Muscle layer of colon (tissue), 2 donors: Measurements from ENCODE around the gene MMAA.
"Not testable (repeated sequence)": the region's sequence is repeated elsewhere in the genome, so short reads cannot be mapped to it uniquely, and the experiment has no call there.

Experiments used
- H3K27ac ChIP-seq: one replicate; pipeline ENCODE4 v1.7.0; 2013; ENCODE audit warnings: low read depth, mild to moderate bottlenecking, low read length, moderate library complexity
- H3K27me3 ChIP-seq, 2 donors: one replicate each; pipeline ENCODE4 v1.7.0; 2013; ENCODE audit warnings: low read length in 2 of 2, mild to moderate bottlenecking in 2 of 2; ENCODE audit not compliant: insufficient read depth in 2 of 2, control insufficient read depth in 1 of 2
- H3K36me3 ChIP-seq: one replicate; pipeline ENCODE4 v1.7.0; 2013; ENCODE audit warnings: mild to moderate bottlenecking, low read length; ENCODE audit not compliant: insufficient read depth
- H3K4me1 ChIP-seq: one replicate; pipeline ENCODE4 v1.7.0; 2013; ENCODE audit warnings: mild to moderate bottlenecking, low read length; ENCODE audit not compliant: insufficient read depth
- H3K4me3 ChIP-seq, 2 donors: one replicate each; pipeline ENCODE4 v1.7.0; 2013; ENCODE audit warnings: low read length in 2 of 2, low read depth in 1 of 2, mild to moderate bottlenecking in 1 of 2, moderate library complexity in 1 of 2
- H3K9ac ChIP-seq: one replicate; pipeline ENCODE4 v1.7.0; 2013; ENCODE audit warnings: low read length
- H3K9me3 ChIP-seq: one replicate; pipeline ENCODE4 v1.7.0; 2013; ENCODE audit warnings: mild to moderate bottlenecking, low read length
- donor health status: abdominal sarcoma.
- donor health status: Adenocarcinoma of cecum.

Gene MMAA

GRCh38 chr4:145640236-145640635 is 21.1 kb downstream of the MMAA start:
- H3K27me3 ChIP-seq, H3K9ac ChIP-seq, H3K9me3 ChIP-seq, H3K4me1 ChIP-seq, H3K4me3 ChIP-seq, H3K36me3 ChIP-seq, H3K27ac ChIP-seq: not testable (repeated sequence)

GRCh38 chr4:145643295-145643694 is 24.1 kb downstream of the MMAA start:
- H3K4me3 ChIP-seq, result no peak overlapping the region
- H3K4me1 ChIP-seq, result no peaks in the 10 kb centered on the region
- no peaks in the 10 kb centered on the region for H3K27me3 ChIP-seq
- H3K9ac ChIP-seq, result no peak overlapping the region
- H3K9me3 ChIP-seq, result no peaks in the 10 kb centered on the region
- no peak overlapping the region for H3K27ac ChIP-seq
- H3K36me3 ChIP-seq, result peaks cover 7% of the 10 kb centered on the region

DNA sequence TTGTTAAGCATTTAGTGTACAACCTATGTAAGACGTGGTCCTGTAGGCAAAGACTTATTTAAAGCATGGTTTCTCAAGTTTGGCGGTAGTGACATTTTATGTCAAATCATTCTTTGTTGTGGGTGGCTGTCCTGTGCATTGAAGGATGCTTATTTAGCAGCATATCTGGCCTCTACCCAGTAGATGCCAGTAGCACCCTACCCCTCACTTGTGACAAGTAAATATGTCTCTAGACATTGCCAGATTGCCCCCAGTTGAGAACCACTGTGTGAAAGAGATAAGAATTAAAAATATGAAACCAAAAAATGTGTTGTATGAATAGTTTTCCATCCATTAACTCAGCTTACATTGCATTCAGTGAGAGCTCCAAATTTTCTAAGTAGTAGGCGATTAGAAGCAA is 25.5 kb downstream of the MMAA start:
- no peak overlapping the region for H3K4me3 ChIP-seq
- no peak overlapping the region for H3K27ac ChIP-seq
- no peak overlapping the region for H3K9ac ChIP-seq
- no peaks in the 10 kb centered on the region for H3K9me3 ChIP-seq
- H3K4me1 ChIP-seq, result no peaks in the 10 kb centered on the region
- no peaks in the 10 kb centered on the region for H3K36me3 ChIP-seq
- no peaks in the 10 kb centered on the region for H3K27me3 ChIP-seq

DNA sequence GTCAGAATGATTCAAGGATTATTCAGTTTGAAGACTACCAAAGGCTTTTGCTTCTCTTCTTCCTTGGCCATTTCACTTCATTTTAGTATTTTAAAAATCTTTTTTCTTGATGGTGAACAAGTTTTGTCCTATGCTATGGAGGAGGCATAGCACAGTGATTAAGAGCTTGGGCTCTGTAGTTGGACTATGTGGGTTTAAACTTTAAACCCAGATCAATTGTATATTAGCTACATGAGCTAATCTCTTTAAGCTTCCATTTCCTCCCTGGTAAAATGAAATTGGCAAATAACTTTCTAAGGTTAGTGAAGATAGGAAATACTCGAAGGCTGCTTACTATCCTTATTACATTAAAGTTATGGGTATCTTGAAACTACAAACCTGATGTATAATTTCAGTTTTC is 37.0 kb downstream of the MMAA start:
- no peaks in the 10 kb centered on the region for H3K9me3 ChIP-seq
- H3K36me3 ChIP-seq, result peaks cover 15% of the 10 kb centered on the region
- H3K4me3 ChIP-seq, result no peak overlapping the region
- H3K4me1 ChIP-seq, result no peaks in the 10 kb centered on the region
- no peaks in the 10 kb centered on the region for H3K27me3 ChIP-seq
- H3K9ac ChIP-seq, result no peak overlapping the region
- no peak overlapping the region for H3K27ac ChIP-seq

GRCh38 chr4:145660064-145660463 is 40.9 kb downstream of the MMAA start:
- peaks cover 4% of the 10 kb centered on the region for H3K36me3 ChIP-seq
- H3K27ac ChIP-seq, result no peak overlapping the region
- no peak overlapping the region for H3K9ac ChIP-seq
- H3K27me3 ChIP-seq, result no peaks in the 10 kb centered on the region
- H3K4me3 ChIP-seq, result no peak overlapping the region
- no peaks in the 10 kb centered on the region for H3K4me1 ChIP-seq
- H3K9me3 ChIP-seq, result no peaks in the 10 kb centered on the region

GRCh38 chr4:145663194-145663593 is 44.0 kb downstream of the MMAA start:
- no peaks in the 10 kb centered on the region for H3K36me3 ChIP-seq
- no peaks in the 10 kb centered on the region for H3K9me3 ChIP-seq
- H3K4me1 ChIP-seq, result no peaks in the 10 kb centered on the region
- no peaks in the 10 kb centered on the region for H3K27me3 ChIP-seq
- H3K27ac ChIP-seq, result no peak overlapping the region
- no peak overlapping the region for H3K9ac ChIP-seq
- H3K4me3 ChIP-seq, result no peak overlapping the region

GRCh38 chr4:145665773-145666172 is 46.6 kb downstream of the MMAA start:
- no peaks in the 10 kb centered on the region for H3K27me3 ChIP-seq
- H3K27ac ChIP-seq, result no peak overlapping the region
- no peaks in the 10 kb centered on the region for H3K4me1 ChIP-seq
- no peaks in the 10 kb centered on the region for H3K36me3 ChIP-seq
- no peak overlapping the region for H3K4me3 ChIP-seq
- no peaks in the 10 kb centered on the region for H3K9me3 ChIP-seq
- no peak overlapping the region for H3K9ac ChIP-seq

DNA sequence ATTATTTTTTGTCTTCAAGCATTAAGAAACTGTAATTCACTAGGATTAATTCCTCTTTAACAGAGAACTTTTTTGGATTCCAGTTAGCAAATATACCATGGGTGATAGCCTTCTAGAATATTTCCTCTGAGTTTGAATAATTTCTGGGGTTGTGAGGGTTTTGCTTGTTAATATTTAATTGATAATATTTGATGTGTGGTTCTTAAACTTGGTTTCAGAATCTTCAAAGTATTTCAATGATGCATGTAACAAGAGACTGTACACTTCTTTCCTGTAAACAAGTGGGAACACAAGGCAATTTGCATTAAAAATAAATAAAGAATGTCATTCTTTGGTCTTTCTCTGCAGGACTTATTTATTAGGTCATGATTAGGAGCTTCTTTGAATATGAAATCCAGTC is 51.2 kb downstream of the MMAA start:
- Histone ChIP-seq H3K4me3 (no peak overlapping the region), H3K9ac (no peak overlapping the region), H3K27me3 (no peaks in the 10 kb centered on the region), H3K9me3 (no peaks in the 10 kb centered on the region), H3K27ac (no peak overlapping the region), H3K36me3 (no peaks in the 10 kb centered on the region), H3K4me1 (no peaks in the 10 kb centered on the region)

- Histone ChIP-seq H3K36me3 (no peaks in the 10 kb centered on the region), H3K9ac (no peak overlapping the region), H3K27ac (no peak overlapping the region), H3K4me1 (peaks cover 16% of the 10 kb centered on the region), H3K4me3 (no peak overlapping the region), H3K9me3 (no peaks in the 10 kb centered on the region), H3K27me3 (no peaks in the 10 kb centered on the region)
Measured at GRCh38 chr4:145679520-145679919, 60.3 kb downstream of the MMAA start.

DNA sequence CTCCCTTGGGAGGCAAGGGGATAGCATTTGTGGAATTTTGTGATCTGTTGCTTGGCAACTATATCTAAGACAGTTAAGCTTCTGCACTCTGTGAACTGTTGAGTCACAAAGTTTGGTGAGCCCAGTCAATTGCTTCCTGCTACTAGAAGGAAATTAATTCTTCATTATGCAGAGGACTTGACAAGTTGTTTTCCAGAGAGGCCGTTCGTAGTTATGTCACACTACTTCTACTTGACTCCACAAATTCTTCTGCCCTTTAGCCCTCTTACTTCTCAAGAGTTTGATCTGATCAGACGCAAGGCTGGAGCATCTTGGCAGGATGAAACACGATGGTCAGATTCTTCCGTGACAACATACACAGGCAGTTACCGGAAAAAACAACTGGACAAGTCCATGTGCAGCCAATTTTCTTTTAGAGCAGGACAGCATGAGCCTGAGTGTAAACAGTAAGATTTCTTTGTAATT is 60.8 kb downstream of the MMAA start, which contains the start of gene C4orf51:
Gene C4orf51, plus strand, starts transcription at position 156 of the 465 bp plus-strand sequence. Its CDS starts 58 bp downstream, at position 214.
- Histone ChIP-seq H3K36me3 (no peaks in the 10 kb centered on the region), H3K27ac (no peak within 1 kb of the TSS), H3K4me3 (no peak within 1 kb of the TSS), H3K4me1 (peaks cover 16% of the 10 kb centered on the region), H3K9me3 (no peaks in the 10 kb centered on the region), H3K27me3 (no peaks in the 10 kb centered on the region), H3K9ac (no peak within 1 kb of the TSS)

GRCh38 chr4:145680902-145681301 is 61.7 kb downstream of the MMAA start:
- Histone ChIP-seq H3K9me3 (no peaks in the 10 kb centered on the region), H3K27me3 (no peaks in the 10 kb centered on the region), H3K27ac (no peak overlapping the region), H3K9ac (no peak overlapping the region), H3K36me3 (no peaks in the 10 kb centered on the region), H3K4me1 (peaks cover 16% of the 10 kb centered on the region), H3K4me3 (no peak overlapping the region)

- Histone ChIP-seq H3K27ac (no peak overlapping the region), H3K27me3 (no peaks in the 10 kb centered on the region), H3K4me3 (no peak overlapping the region), H3K9ac (no peak overlapping the region), H3K36me3 (no peaks in the 10 kb centered on the region), H3K4me1 (peaks cover 16% of the 10 kb centered on the region), H3K9me3 (no peaks in the 10 kb centered on the region)
Measured at GRCh38 chr4:145681518-145681917, 62.3 kb downstream of the MMAA start.
